ENCODE results near the gene NF1.

The NF1 gene

GRCh38 chr17:31269036-31269577, 174.3 kb downstream of the NF1 start:
- DNase-seq (ENCODE audit: low read depth) = no peak
- no peak overlapping the region for H3K4me3 ChIP-seq (ENCODE audit: low read length)

GRCh38 chr17:31269578-31269983, 174.8 kb downstream of the NF1 start:
- DNase-seq (ENCODE audit: low read depth) = peak; percentile 98
- no peak for TF ChIP-seq CTCF (conservative IDR thresholded peaks at IDR 0.05; ENCODE audit: low read depth, low read length)

More at GRCh38 chr17:31269036-31269577, 174.3 kb downstream of the NF1 start:
- TF ChIP-seq CTCF (conservative IDR thresholded peaks at IDR 0.05; ENCODE audit: low read depth, low read length) = no peak

GRCh38 chr17:31272236-31272635, 177.5 kb downstream of the NF1 start:
- no peak for TF ChIP-seq CTCF (conservative IDR thresholded peaks at IDR 0.05; ENCODE audit: low read depth, low read length)
- no peak for DNase-seq (ENCODE audit: low read depth)
- H3K4me3 ChIP-seq (ENCODE audit: low read length) = no peak overlapping the region

More at GRCh38 chr17:31269578-31269983, 174.8 kb downstream of the NF1 start:
- H3K4me3 ChIP-seq (ENCODE audit: low read length) = no peak overlapping the region

GRCh38 chr17:31272803-31273202, 178.0 kb downstream of the NF1 start:
- DNase-seq (ENCODE audit: low read depth) = no peak

GRCh38 chr17:31273516-31273915, 178.7 kb downstream of the NF1 start:
- no peak for TF ChIP-seq CTCF (conservative IDR thresholded peaks at IDR 0.05; ENCODE audit: low read depth, low read length)
- no peak for DNase-seq (ENCODE audit: low read depth)
- no peak overlapping the region for H3K4me3 ChIP-seq (ENCODE audit: low read length)

More at GRCh38 chr17:31272803-31273202, 178.0 kb downstream of the NF1 start:
- no peak for TF ChIP-seq CTCF (conservative IDR thresholded peaks at IDR 0.05; ENCODE audit: low read depth, low read length)
- no peak overlapping the region for H3K4me3 ChIP-seq (ENCODE audit: low read length)

GRCh38 chr17:31274252-31274651, 179.5 kb downstream of the NF1 start:
- H3K4me3 ChIP-seq (ENCODE audit: low read length) = no peak overlapping the region
- TF ChIP-seq CTCF (conservative IDR thresholded peaks at IDR 0.05; ENCODE audit: low read depth, low read length) = no peak
- DNase-seq (ENCODE audit: low read depth) = no peak

- no peak for TF ChIP-seq CTCF (conservative IDR thresholded peaks at IDR 0.05; ENCODE audit: low read depth, low read length)
- no peak for DNase-seq (ENCODE audit: low read depth)
- H3K4me3 ChIP-seq (ENCODE audit: low read length) = no peak overlapping the region
Measured at GRCh38 chr17:31275116-31275515, 180.3 kb downstream of the NF1 start.
